Astrocyte of the spinal cord (primary cell): Measurements from ENCODE around the gene GNB5.

Experiments
- DNase-seq: peaks from one replicate; pipeline ENCODE4 v3.0.0; 2011; ENCODE audit warnings: low read depth, low spot score
- H3K4me3 ChIP-seq: 2 replicates; pipeline ENCODE4 v1.5.1; 2011; ENCODE audit warnings: low read depth, mild to moderate bottlenecking, low read length, moderate library complexity
- CTCF ChIP-seq: IDR thresholded peaks from 2 replicates; pipeline ENCODE4 v1.5.1; 2012; ENCODE audit warnings: low read depth, mild to moderate bottlenecking, low read length, inconsistent platforms
- in situ Hi-C: cut with HindIII; loops from 2 replicates; pipeline ENCODE4 v1.10.0; 2017; ENCODE audit warnings: low sequenced_read_pairs

The GNB5 gene

GRCh38 chr15:52124270-52124880 is 66.8 kb downstream of the GNB5 start:
- TF ChIP-seq CTCF = no peak
- in situ Hi-C loops = no loop called here
- H3K4me3 ChIP-seq = no peak overlapping the region
- peak; percentile 41 for DNase-seq

DNA sequence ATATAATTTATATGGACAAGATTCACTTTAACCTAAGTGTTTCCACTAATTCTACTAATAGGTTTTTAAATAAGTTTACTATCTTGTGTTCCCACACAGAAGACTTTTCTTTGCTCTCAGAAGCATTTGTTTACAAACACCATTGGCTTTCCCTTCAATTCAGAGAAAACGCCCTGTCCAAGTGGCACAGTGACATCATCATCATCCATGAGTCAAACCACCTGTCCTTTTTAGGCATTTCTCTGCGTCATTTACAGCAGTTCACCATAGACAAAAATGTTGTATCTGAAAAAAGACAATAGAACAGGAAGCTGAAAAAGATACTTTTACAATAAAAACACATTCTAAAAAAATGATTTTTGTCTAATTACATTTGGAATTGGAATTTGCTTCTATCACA is 69.3 kb downstream of the GNB5 start:
- DNase-seq = no peak
- H3K4me3 ChIP-seq = no peak overlapping the region
- in situ Hi-C loops = no loop called here
- no peak for TF ChIP-seq CTCF

DNA sequence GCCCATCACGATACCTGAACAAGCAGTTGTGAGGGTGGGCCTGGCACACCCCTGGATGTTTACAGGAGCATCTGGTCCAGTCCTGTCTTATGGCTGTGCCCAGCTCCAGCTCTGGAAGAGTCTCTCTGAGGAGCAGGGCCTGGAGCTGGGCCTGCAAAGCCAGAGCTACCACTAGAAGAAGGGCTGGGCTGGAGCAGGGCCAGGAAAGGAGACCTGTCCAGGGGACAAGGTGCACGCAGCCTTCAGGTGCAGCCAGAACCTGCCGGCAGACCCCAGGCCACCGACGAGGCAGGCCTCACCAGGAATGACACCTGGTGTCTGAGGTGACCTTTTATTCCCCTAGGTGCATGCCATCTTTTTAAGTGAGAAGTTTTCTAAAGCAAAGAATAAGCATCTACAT is 70.2 kb downstream of the GNB5 start:
- no peak for DNase-seq
- no peak for TF ChIP-seq CTCF
- in situ Hi-C loops = no loop called here
- H3K4me3 ChIP-seq = no peak overlapping the region

DNA sequence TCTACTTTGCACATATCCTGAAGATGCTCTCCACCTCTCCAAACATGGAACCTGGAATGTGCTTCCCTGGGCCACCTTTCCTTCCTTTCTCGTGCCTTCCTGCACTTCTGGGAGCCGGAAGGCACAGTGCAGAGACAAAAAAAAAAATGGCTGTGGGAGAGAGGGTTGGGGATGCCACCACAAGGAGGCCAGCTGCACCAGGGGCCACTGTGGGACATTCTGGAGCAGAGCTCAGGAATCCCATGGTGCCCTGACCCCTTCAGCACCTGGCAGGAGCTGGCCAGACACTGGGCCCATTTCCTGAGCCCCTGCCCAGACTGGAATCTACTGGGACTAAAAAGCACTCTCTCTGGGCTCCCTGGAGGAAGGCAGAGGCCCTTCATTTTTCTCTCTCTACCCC is 70.7 kb downstream of the GNB5 start:
- no peak for DNase-seq
- in situ Hi-C loops = no loop called here
- H3K4me3 ChIP-seq = no peak overlapping the region
- TF ChIP-seq CTCF = no peak

DNA sequence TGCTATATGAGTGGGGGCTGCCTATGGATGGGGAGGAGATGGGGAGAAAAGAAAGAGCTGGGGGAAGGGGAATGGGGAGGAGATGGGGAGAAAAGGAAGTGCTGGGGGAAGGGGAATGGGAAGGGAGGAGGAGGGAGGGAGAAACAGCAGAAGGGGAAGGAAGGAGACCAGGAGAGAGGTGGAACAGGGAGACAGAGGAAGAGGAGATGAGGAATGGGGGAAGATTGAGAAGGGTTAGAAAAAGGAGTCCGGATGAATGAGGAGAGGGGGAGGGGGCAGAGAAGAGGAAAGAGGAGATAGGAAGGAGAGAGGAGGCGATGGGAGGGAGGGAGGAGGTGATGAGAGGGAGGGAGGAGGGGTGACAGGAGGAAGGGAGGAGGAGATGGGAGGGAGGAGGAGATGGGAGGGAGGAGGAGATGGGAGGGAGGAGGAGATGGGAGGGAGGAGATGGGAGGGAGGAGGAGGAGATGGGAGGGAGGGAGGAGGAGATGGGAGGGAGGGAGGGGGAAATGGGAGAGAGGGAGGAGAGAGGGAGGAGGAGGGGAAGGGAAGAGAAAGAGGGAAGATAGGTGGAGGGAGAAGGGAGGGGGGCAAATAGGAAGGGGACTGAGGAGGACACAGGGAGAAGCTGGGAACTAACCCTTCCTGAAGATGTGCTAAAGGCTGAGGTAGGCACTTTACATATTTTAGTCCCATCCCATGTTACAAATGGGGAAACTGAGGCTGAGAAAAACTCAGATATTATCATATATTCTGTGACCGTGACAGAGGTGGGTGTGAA is 72.0 kb downstream of the GNB5 start:
- no peak overlapping the region for H3K4me3 ChIP-seq
- DNase-seq = no peak
- no peak for TF ChIP-seq CTCF
- in situ Hi-C loops = no loop called here

DNA sequence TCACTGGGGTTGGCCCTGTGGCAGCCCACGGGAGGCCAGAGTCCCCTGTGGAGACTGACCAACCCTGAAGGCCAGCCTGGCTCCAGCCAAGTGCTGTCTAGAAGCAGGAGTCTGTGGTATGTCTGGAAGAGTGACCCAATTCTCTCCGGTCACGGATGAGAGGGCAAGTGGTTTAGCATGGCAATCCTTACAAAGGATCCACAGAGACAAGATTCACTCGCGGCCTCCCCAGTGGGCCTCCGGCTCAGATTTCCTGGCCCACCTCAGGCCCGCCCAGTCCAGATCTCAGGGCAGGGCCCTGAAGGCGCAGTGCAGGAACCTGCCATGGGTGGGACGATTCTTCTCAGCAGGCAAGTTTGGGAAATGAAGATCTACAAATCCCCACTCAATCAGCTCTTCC is 73.6 kb downstream of the GNB5 start:
- in situ Hi-C loops = no loop called here
- no peak overlapping the region for H3K4me3 ChIP-seq
- TF ChIP-seq CTCF = no peak
- no peak for DNase-seq
